ENCODE data around the gene PARP2. TPM values are rescaled to one million over a fixed set of nuclear protein-coding genes. Genes with fewer than 3 reads are reported as not detected.

Gene PARP2
- total RNA-seq: 10 to 100 TPM in 3 of 4 donors, 1 to 10 TPM in 1; 1.8 to 22.5 (median 16.0) TPM

DNA sequence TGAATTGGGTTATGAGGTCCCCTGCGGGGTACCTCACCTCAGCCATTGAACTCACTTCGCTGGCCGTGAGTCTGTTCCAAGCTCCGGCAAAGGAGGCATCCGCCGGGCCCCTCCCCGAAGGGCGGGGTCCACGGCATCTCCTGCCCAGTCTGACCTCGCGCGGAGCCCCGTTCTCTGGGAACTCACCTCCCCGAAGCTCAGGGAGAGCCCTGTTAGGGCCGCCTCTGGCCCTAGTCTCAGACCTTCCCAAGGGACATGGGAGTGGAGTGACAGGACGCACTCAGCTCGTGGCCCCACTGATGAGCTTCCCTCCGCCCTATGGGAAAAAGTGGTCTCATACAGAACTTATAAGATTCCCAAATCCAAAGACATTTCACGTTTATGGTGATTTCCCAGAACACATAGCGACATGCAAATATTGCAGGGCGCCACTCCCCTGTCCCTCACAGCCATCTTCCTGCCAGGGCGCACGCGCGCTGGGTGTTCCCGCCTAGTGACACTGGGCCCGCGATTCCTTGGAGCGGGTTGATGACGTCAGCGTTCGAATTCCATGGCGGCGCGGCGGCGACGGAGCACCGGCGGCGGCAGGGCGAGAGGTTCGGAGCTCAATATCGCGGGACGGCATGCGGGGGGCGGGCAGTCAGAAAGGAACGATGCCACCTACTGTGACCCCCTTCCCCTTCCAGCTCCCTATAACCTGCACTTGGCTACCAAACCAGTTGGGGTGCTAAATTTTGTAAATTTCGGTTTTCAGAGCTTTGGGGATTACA is at the start of gene PARP2:
Gene PARP2, plus strand, starts transcription at position 544 of the 770 bp plus-strand sequence. Its CDS starts 7 bp downstream, at position 551.
- intact Hi-C loops (cut with DNase I; ENCODE audit: low total_unique reads): no loop called here
- DNase-seq: peak; percentile 95 to 97
- no peaks in the 10 kb centered on the region for H3K4me1 ChIP-seq

DNA sequence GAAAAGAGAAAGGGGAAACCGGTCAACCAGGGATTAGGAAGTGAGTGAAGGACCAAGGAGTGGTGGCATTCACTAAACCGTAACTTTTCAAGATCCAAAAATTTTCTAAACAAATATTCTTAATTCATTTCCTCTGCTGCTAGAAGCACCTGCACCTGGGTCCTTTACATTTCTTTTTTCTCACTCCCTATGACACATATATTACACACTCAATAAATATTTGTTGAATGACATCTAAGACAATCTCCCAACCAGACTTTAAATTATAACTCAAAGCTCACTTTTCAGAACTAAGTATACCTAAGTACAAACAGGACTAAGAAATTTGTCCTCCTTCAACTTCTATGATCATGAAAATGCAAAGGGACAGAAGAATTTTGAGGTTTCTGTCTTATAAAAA is 48.8 kb upstream of the PARP2 start:
- H3K27me3 ChIP-seq: no peaks in the 10 kb centered on the region
- H3K4me1 ChIP-seq: no peaks in the 10 kb centered on the region
- TF ChIP-seq, protein P1, sequence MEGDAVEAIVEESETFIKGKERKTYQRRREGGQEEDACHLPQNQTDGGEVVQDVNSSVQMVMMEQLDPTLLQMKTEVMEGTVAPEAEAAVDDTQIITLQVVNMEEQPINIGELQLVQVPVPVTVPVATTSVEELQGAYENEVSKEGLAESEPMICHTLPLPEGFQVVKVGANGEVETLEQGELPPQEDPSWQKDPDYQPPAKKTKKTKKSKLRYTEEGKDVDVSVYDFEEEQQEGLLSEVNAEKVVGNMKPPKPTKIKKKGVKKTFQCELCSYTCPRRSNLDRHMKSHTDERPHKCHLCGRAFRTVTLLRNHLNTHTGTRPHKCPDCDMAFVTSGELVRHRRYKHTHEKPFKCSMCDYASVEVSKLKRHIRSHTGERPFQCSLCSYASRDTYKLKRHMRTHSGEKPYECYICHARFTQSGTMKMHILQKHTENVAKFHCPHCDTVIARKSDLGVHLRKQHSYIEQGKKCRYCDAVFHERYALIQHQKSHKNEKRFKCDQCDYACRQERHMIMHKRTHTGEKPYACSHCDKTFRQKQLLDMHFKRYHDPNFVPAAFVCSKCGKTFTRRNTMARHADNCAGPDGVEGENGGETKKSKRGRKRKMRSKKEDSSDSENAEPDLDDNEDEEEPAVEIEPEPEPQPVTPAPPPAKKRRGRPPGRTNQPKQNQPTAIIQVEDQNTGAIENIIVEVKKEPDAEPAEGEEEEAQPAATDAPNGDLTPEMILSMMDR (IDR thresholded peaks at IDR 0.05): no peak
- no peak for TF ChIP-seq POLR2A (IDR thresholded peaks at IDR 0.05)
- DNase-seq: no peak
- no peak overlapping the region for H3K4me3 ChIP-seq
- intact Hi-C loops (cut with DNase I; ENCODE audit: low total_unique reads): no loop called here
- H3K9me3 ChIP-seq: no peaks in the 10 kb centered on the region
- no peak overlapping the region for H3K27ac ChIP-seq
- no peaks in the 10 kb centered on the region for H3K36me3 ChIP-seq

More for the DNA sequence above, at the start of gene PARP2:
- no peaks in the 10 kb centered on the region for H3K9me3 ChIP-seq
- no peaks in the 10 kb centered on the region for H3K27me3 ChIP-seq
- TF ChIP-seq POLR2A (IDR thresholded peaks at IDR 0.05): peak; percentile 67 to 84
- TF ChIP-seq, protein P1 (IDR thresholded peaks at IDR 0.05): peak in 2 of 4 experiments; percentile 8 to 33
- peak within 1 kb of the TSS; percentile 97 to 99 for H3K27ac ChIP-seq
- no peaks in the 10 kb centered on the region for H3K36me3 ChIP-seq
- H3K4me3 ChIP-seq: peak within 1 kb of the TSS; percentile 70 to 85

DNA sequence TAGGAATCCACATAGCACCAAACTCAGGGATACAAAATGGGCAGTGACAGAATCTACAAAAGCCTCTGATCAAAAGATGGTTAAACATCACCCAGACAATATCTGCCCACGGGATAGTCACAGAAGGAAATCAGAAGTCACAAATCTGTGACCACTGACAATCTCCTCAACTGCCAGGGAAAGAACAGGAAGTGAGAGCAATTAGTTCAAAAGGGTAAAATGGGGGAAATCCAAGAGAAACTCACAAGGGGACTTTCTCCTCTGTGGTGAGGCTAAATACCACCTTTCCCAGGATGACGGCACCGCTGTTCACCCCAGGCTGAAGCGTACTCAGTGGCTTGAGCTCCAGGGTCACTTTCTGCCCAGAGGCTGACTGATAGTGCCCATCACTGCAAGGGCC is 48.4 kb upstream of the PARP2 start:
- no peaks in the 10 kb centered on the region for H3K4me1 ChIP-seq
- intact Hi-C loops (cut with DNase I; ENCODE audit: low total_unique reads): no loop called here
- no peaks in the 10 kb centered on the region for H3K36me3 ChIP-seq

GRCh38 chr14:20302042-20302755 is 41.2 kb upstream of the PARP2 start:
- H3K27me3 ChIP-seq: no peaks in the 10 kb centered on the region
- DNase-seq: no peak
- H3K4me3 ChIP-seq: no peak overlapping the region
- TF ChIP-seq, protein P1 (IDR thresholded peaks at IDR 0.05): no peak
- TF ChIP-seq POLR2A (IDR thresholded peaks at IDR 0.05): no peak
- H3K36me3 ChIP-seq: no peaks in the 10 kb centered on the region
- intact Hi-C loops (cut with DNase I; ENCODE audit: low total_unique reads): no loop called here
- H3K4me1 ChIP-seq: peaks cover 0 to 11% of the 10 kb centered on the region in 2 donors
- no peak overlapping the region for H3K27ac ChIP-seq
- H3K9me3 ChIP-seq: no peaks in the 10 kb centered on the region

More for the DNA sequence above, 48.4 kb upstream of the PARP2 start:
- DNase-seq: no peak
- H3K27ac ChIP-seq: no peak overlapping the region
- H3K9me3 ChIP-seq: no peaks in the 10 kb centered on the region
- no peaks in the 10 kb centered on the region for H3K27me3 ChIP-seq
- TF ChIP-seq, protein P1 (IDR thresholded peaks at IDR 0.05): no peak
- TF ChIP-seq POLR2A (IDR thresholded peaks at IDR 0.05): no peak
- H3K4me3 ChIP-seq: no peak overlapping the region
